ENCODE measurements around the gene CTAGE4. TPM values are rescaled to one million over a fixed set of nuclear protein-coding genes. Genes with fewer than 3 reads are reported as not detected.
"Not testable (repeated sequence)": the region's sequence is repeated elsewhere in the genome, so short reads cannot be mapped to it uniquely, and the experiment has no call there.

The CTAGE4 gene
- total RNA-seq, 1 donor from 2014 or later = 0.62 TPM

GRCh38 chr7:144203086-144203485 is 19.8 kb downstream of the CTAGE4 start:
- intact Hi-C loops (cut with micrococcal nuclease); DNase-seq; ATAC-seq: not testable (repeated sequence)

GRCh38 chr7:144205306-144205705 is 22.0 kb downstream of the CTAGE4 start:
- ATAC-seq; intact Hi-C loops (cut with micrococcal nuclease); DNase-seq: not testable (repeated sequence)

- intact Hi-C loops (cut with micrococcal nuclease); ATAC-seq; DNase-seq: not testable (repeated sequence)
Measured at GRCh38 chr7:144217200-144217599, 33.9 kb downstream of the CTAGE4 start.

GRCh38 chr7:144218581-144218980 is 35.3 kb downstream of the CTAGE4 start:
- ATAC-seq; intact Hi-C loops (cut with micrococcal nuclease); DNase-seq: not testable (repeated sequence)

GRCh38 chr7:144219149-144219548 is 35.9 kb downstream of the CTAGE4 start:
- intact Hi-C loops (cut with micrococcal nuclease); ATAC-seq: not testable (repeated sequence)

GRCh38 chr7:144220531-144220930 is 37.3 kb downstream of the CTAGE4 start:
- DNase-seq; ATAC-seq; intact Hi-C loops (cut with micrococcal nuclease): not testable (repeated sequence)

More at GRCh38 chr7:144219149-144219548, 35.9 kb downstream of the CTAGE4 start:
- DNase-seq = not testable (repeated sequence)

- DNase-seq; intact Hi-C loops (cut with micrococcal nuclease); ATAC-seq: not testable (repeated sequence)
Measured at GRCh38 chr7:144223675-144224074, 40.4 kb downstream of the CTAGE4 start.

- ATAC-seq; DNase-seq; intact Hi-C loops (cut with micrococcal nuclease): not testable (repeated sequence)
Measured at GRCh38 chr7:144226866-144227265, 43.6 kb downstream of the CTAGE4 start.

GRCh38 chr7:144228810-144229209 is 45.5 kb downstream of the CTAGE4 start:
- ATAC-seq; intact Hi-C loops (cut with micrococcal nuclease): not testable (repeated sequence)

GRCh38 chr7:144231027-144231426 is 47.8 kb downstream of the CTAGE4 start:
- intact Hi-C loops (cut with micrococcal nuclease); ATAC-seq; DNase-seq: not testable (repeated sequence)

More at GRCh38 chr7:144228810-144229209, 45.5 kb downstream of the CTAGE4 start:
- DNase-seq = not testable (repeated sequence)

- intact Hi-C loops (cut with micrococcal nuclease); DNase-seq; ATAC-seq: not testable (repeated sequence)
Measured at GRCh38 chr7:144233039-144233438, 49.8 kb downstream of the CTAGE4 start.

Other genes starting within 250 kb of the CTAGE4 start
- not detected for gene OR2F2, start 248.2 kb upstream of the CTAGE4 start, total RNA-seq
- gene OR2F1, start 228.6 kb upstream of the CTAGE4 start, total RNA-seq = not detected
- not detected for gene OR6B1, start 183.1 kb upstream of the CTAGE4 start, total RNA-seq
- gene OR2A5, start 134.5 kb upstream of the CTAGE4 start, total RNA-seq = not detected
- gene OR2A25, start 113.7 kb upstream of the CTAGE4 start, total RNA-seq = not detected
- gene OR2A12, start 97.2 kb upstream of the CTAGE4 start, total RNA-seq = not detected
- gene OR2A2, start 73.9 kb upstream of the CTAGE4 start, total RNA-seq = not detected
- gene OR2A14, start 60.3 kb upstream of the CTAGE4 start, total RNA-seq = not detected
- 0.94 TPM for gene ARHGEF35, start 12.4 kb downstream of the CTAGE4 start, total RNA-seq
- not detected for gene OR2A42, start 56.1 kb downstream of the CTAGE4 start, total RNA-seq
- 0.55 TPM for gene OR2A7, start 81.3 kb downstream of the CTAGE4 start, total RNA-seq
- not detected for gene CTAGE8, start 85.8 kb downstream of the CTAGE4 start, total RNA-seq
- not detected for gene OR2A1, start 129.0 kb downstream of the CTAGE4 start, total RNA-seq
- 1.7 TPM for gene ARHGEF5, start 171.9 kb downstream of the CTAGE4 start, total RNA-seq
- gene NOBOX, start 220.2 kb downstream of the CTAGE4 start, total RNA-seq = not detected